Measurements from ENCODE around the gene ZNF100. TPM values are rescaled to one million over a fixed set of nuclear protein-coding genes. Genes with fewer than 3 reads are reported as not detected.
"Not testable (repeated sequence)": the region's sequence is repeated elsewhere in the genome, so short reads cannot be mapped to it uniquely, and the experiment has no call there.

ZNF100 gene
- total RNA-seq, 5 donors from 2014 or later (not counting 1 experiment from before 2014, with no cell fraction given) = 6.3 to 23.5 (median 21.1) TPM

- ATAC-seq (replicated peaks in 1 of 4) (no peak), DNase-seq (no peak)
- H3K27ac Mint-ChIP-seq = no peak overlapping the region
- no peaks in the 10 kb centered on the region for H3K27me3 Mint-ChIP-seq
- H3K27me3 ChIP-seq (replicated peaks in 1 of 2; ENCODE audit: control insufficient read depth in 2 of 2, extremely low read depth in 1 of 2, insufficient read depth in 2 of 2, low read length in 1 of 2) = no peaks in the 10 kb centered on the region
- H3K36me3 ChIP-seq (ENCODE audit: control insufficient read depth in 2 of 2, extremely low read depth in 1 of 2, insufficient read depth in 1 of 2, low read length in 1 of 2) = peaks cover 12 to 16% of the 10 kb centered on the region in 2 donors
- over 99% methylated on average over 37 of the region's 40 CpGs for WGBS (ENCODE audit: insufficient coverage)
- H3K9me3 Mint-ChIP-seq = peaks cover 4 to 14% (median 9%) of the 10 kb centered on the region in 3 donors
- ChIA-PET CTCF (no interaction called here), POLR2A (no interaction called here)
- H3K4me1 ChIP-seq (ENCODE audit: control insufficient read depth in 1 of 2, extremely low read depth in 1 of 2, insufficient read depth in 2 of 2, low read length in 2 of 2) = no peaks in the 10 kb centered on the region
- H3K4me3 ChIP-seq (ENCODE audit: control insufficient read depth in 1 of 2, extremely low read depth in 1 of 2, low read length in 1 of 2) = no peak overlapping the region
- H3K4me3 Mint-ChIP-seq = no peak overlapping the region
- H3K27ac ChIP-seq (ENCODE audit: low read length) = no peak overlapping the region
- H3K9me3 ChIP-seq = no peaks in the 10 kb centered on the region
- peaks cover 8 to 30% (median 28%) of the 10 kb centered on the region in 3 donors for H3K4me1 Mint-ChIP-seq
- peaks cover 85% of the 10 kb centered on the region for H3K36me3 Mint-ChIP-seq
Observed at GRCh38 chr19:21750586-21751128, 16.7 kb downstream of the ZNF100 start.

- no CpG with 5 or more reads among the region's 4 CpGs for WGBS (ENCODE audit: insufficient coverage)
- peaks cover 78% of the 10 kb centered on the region for H3K36me3 Mint-ChIP-seq
- H3K36me3 ChIP-seq (ENCODE audit: control insufficient read depth in 2 of 2, extremely low read depth in 1 of 2, insufficient read depth in 1 of 2, low read length in 1 of 2) = peaks cover 11 to 16% of the 10 kb centered on the region in 2 donors
- H3K27me3 Mint-ChIP-seq = no peaks in the 10 kb centered on the region
- no peak overlapping the region for H3K27ac ChIP-seq (ENCODE audit: low read length)
- ChIA-PET CTCF (no interaction called here), POLR2A (no interaction called here)
- no peaks in the 10 kb centered on the region for H3K4me1 ChIP-seq (ENCODE audit: control insufficient read depth in 1 of 2, extremely low read depth in 1 of 2, insufficient read depth in 2 of 2, low read length in 2 of 2)
- no peaks in the 10 kb centered on the region for H3K9me3 ChIP-seq
- H3K4me3 Mint-ChIP-seq = no peak overlapping the region
- H3K27ac Mint-ChIP-seq = no peak overlapping the region
- DNase-seq (no peak), ATAC-seq (replicated peaks in 1 of 4) (no peak)
- peaks cover 8 to 21% (median 20%) of the 10 kb centered on the region in 3 donors for H3K4me1 Mint-ChIP-seq
- H3K4me3 ChIP-seq (ENCODE audit: control insufficient read depth in 1 of 2, extremely low read depth in 1 of 2, low read length in 1 of 2) = no peak overlapping the region
- peaks cover 0 to 9% (median 7%) of the 10 kb centered on the region in 3 donors for H3K9me3 Mint-ChIP-seq
- no peaks in the 10 kb centered on the region for H3K27me3 ChIP-seq (replicated peaks in 1 of 2; ENCODE audit: control insufficient read depth in 2 of 2, extremely low read depth in 1 of 2, insufficient read depth in 2 of 2, low read length in 1 of 2)
Observed at GRCh38 chr19:21749090-21749489, 18.3 kb downstream of the ZNF100 start.

GRCh38 chr19:21748088-21748487, 19.3 kb downstream of the ZNF100 start:
- ATAC-seq (replicated peaks in 1 of 4) = no peak
- Histone ChIP-seq H3K4me3 (ENCODE audit: control insufficient read depth in 1 of 2, extremely low read depth in 1 of 2, low read length in 1 of 2) (no peak overlapping the region), H3K36me3 (ENCODE audit: control insufficient read depth in 2 of 2, extremely low read depth in 1 of 2, insufficient read depth in 1 of 2, low read length in 1 of 2) (peaks cover 11 to 15% of the 10 kb centered on the region in 2 donors), H3K27ac (ENCODE audit: low read length) (no peak overlapping the region), H3K9me3 (no peaks in the 10 kb centered on the region), H3K27me3 (replicated peaks in 1 of 2; ENCODE audit: control insufficient read depth in 2 of 2, extremely low read depth in 1 of 2, insufficient read depth in 2 of 2, low read length in 1 of 2) (no peaks in the 10 kb centered on the region), H3K4me1 (ENCODE audit: control insufficient read depth in 1 of 2, extremely low read depth in 1 of 2, insufficient read depth in 2 of 2, low read length in 2 of 2) (no peaks in the 10 kb centered on the region)
- Mint-ChIP-seq H3K27ac (no peak overlapping the region), H3K36me3 (peaks cover 79% of the 10 kb centered on the region), H3K4me3 (no peak overlapping the region), H3K9me3 (peaks cover 0 to 9% (median 7%) of the 10 kb centered on the region in 3 donors), H3K4me1 (peaks cover 8 to 20% (median 18%) of the 10 kb centered on the region in 3 donors), H3K27me3 (no peaks in the 10 kb centered on the region)
- WGBS (ENCODE audit: insufficient coverage) = 100% methylated on average over 1 of the region's 1 CpG
- ChIA-PET POLR2A (no interaction called here), CTCF (no interaction called here)
- DNase-seq = no peak

- Mint-ChIP-seq H3K4me3 (no peak overlapping the region), H3K36me3 (peaks cover 79% of the 10 kb centered on the region), H3K4me1 (no peaks in the 10 kb centered on the region), H3K27ac (no peak overlapping the region), H3K27me3 (no peaks in the 10 kb centered on the region), H3K9me3 (peaks cover 11 to 30% (median 14%) of the 10 kb centered on the region in 3 donors)
- Histone ChIP-seq H3K27me3 (replicated peaks in 1 of 2; ENCODE audit: control insufficient read depth in 2 of 2, extremely low read depth in 1 of 2, insufficient read depth in 2 of 2, low read length in 1 of 2) (no peaks in the 10 kb centered on the region), H3K9me3 (no peaks in the 10 kb centered on the region), H3K4me3 (ENCODE audit: control insufficient read depth in 1 of 2, extremely low read depth in 1 of 2, low read length in 1 of 2) (no peak overlapping the region), H3K27ac (ENCODE audit: low read length) (no peak overlapping the region), H3K36me3 (ENCODE audit: control insufficient read depth in 2 of 2, extremely low read depth in 1 of 2, insufficient read depth in 1 of 2, low read length in 1 of 2) (peaks cover 0 to 21% of the 10 kb centered on the region in 2 donors), H3K4me1 (ENCODE audit: control insufficient read depth in 1 of 2, extremely low read depth in 1 of 2, insufficient read depth in 2 of 2, low read length in 2 of 2) (no peaks in the 10 kb centered on the region)
- DNase-seq (no peak), ATAC-seq (replicated peaks in 1 of 4) (no peak)
- WGBS (ENCODE audit: insufficient coverage) = no CpG with 5 or more reads among the region's 4 CpGs
- ChIA-PET POLR2A (no interaction called here), CTCF (no interaction called here)
Observed at GRCh38 chr19:21740559-21740958, 26.8 kb downstream of the ZNF100 start.

- ATAC-seq (replicated peaks in 1 of 4); H3K4me3 ChIP-seq (ENCODE audit: control insufficient read depth in 1 of 2, extremely low read depth in 1 of 2, low read length in 1 of 2); H3K27ac Mint-ChIP-seq; H3K27me3 ChIP-seq (replicated peaks in 1 of 2; ENCODE audit: control insufficient read depth in 2 of 2, extremely low read depth in 1 of 2, insufficient read depth in 2 of 2, low read length in 1 of 2); CTCF ChIA-PET; POLR2A ChIA-PET; H3K4me1 Mint-ChIP-seq; H3K4me1 ChIP-seq (ENCODE audit: control insufficient read depth in 1 of 2, extremely low read depth in 1 of 2, insufficient read depth in 2 of 2, low read length in 2 of 2); H3K27me3 Mint-ChIP-seq; H3K36me3 ChIP-seq (ENCODE audit: control insufficient read depth in 2 of 2, extremely low read depth in 1 of 2, insufficient read depth in 1 of 2, low read length in 1 of 2); DNase-seq; H3K27ac ChIP-seq (ENCODE audit: low read length): not testable (repeated sequence)
- Mint-ChIP-seq H3K9me3 (peaks cover 11 to 42% (median 33%) of the 10 kb centered on the region in 3 donors), H3K36me3 (peaks cover 57% of the 10 kb centered on the region), H3K4me3 (peak overlapping the region in 1 of 3 donors; percentile 1)
- H3K9me3 ChIP-seq = peaks cover 28% of the 10 kb centered on the region
- no CpG with 5 or more reads among the region's 5 CpGs for WGBS (ENCODE audit: insufficient coverage)
Observed at GRCh38 chr19:21726942-21727747, 40.2 kb downstream of the ZNF100 start.

- Mint-ChIP-seq H3K27me3 (no peaks in the 10 kb centered on the region), H3K4me3 (no peak overlapping the region), H3K9me3 (peaks cover 8 to 20% (median 10%) of the 10 kb centered on the region in 3 donors), H3K36me3 (no peaks in the 10 kb centered on the region), H3K4me1 (no peaks in the 10 kb centered on the region), H3K27ac (no peak overlapping the region)
- Histone ChIP-seq H3K4me3 (ENCODE audit: control insufficient read depth in 1 of 2, extremely low read depth in 1 of 2, low read length in 1 of 2) (no peak overlapping the region), H3K9me3 (peaks cover 2% of the 10 kb centered on the region), H3K36me3 (ENCODE audit: control insufficient read depth in 2 of 2, extremely low read depth in 1 of 2, insufficient read depth in 1 of 2, low read length in 1 of 2) (no peaks in the 10 kb centered on the region), H3K4me1 (ENCODE audit: control insufficient read depth in 1 of 2, extremely low read depth in 1 of 2, insufficient read depth in 2 of 2, low read length in 2 of 2) (no peaks in the 10 kb centered on the region), H3K27me3 (replicated peaks in 1 of 2; ENCODE audit: control insufficient read depth in 2 of 2, extremely low read depth in 1 of 2, insufficient read depth in 2 of 2, low read length in 1 of 2) (no peaks in the 10 kb centered on the region), H3K27ac (ENCODE audit: low read length) (no peak overlapping the region)
- 94% methylated on average over 2 of the region's 4 CpGs for WGBS (ENCODE audit: insufficient coverage)
- CTCF ChIA-PET = no interaction called here
- POLR2A ChIA-PET = no interaction called here
- DNase-seq = no peak
- ATAC-seq (replicated peaks in 1 of 4) = no peak
Observed at GRCh38 chr19:21713761-21714160, 53.6 kb downstream of the ZNF100 start.
